GM18861 (cell line): ENCODE results near the gene DDR2.
A peak's percentile ranks its signal among the peaks of the same experiment; 100 is the strongest.

ENCODE experiments used
- ATAC-seq: cut with Tn5 transposase; IDR thresholded peaks from one replicate; pipeline ENCODE4 v1.9.1; 2021; ENCODE audit not compliant: unreplicated experiment

DDR2 gene

GRCh38 chr1:162629077-162629627 is 3.1 kb upstream of the DDR2 start:
- ATAC-seq, result no peak

GRCh38 chr1:162629651-162630050 is 2.6 kb upstream of the DDR2 start:
- ATAC-seq, result no peak

- no peak for ATAC-seq
Observed at GRCh38 chr1:162631546-162632191, 595 bp upstream of the DDR2 start.

- no peak for ATAC-seq
Observed at GRCh38 chr1:162632698-162633080, 425 bp downstream of the DDR2 start.

- peak; percentile 59 for ATAC-seq
Observed at GRCh38 chr1:162633081-162633762, 958 bp downstream of the DDR2 start.

GRCh38 chr1:162635418-162635817 is 3.2 kb downstream of the DDR2 start:
- ATAC-seq, result no peak

- no peak for ATAC-seq
Observed at GRCh38 chr1:162639718-162640117, 7.5 kb downstream of the DDR2 start.

GRCh38 chr1:162641114-162641513 is 8.8 kb downstream of the DDR2 start:
- no peak for ATAC-seq

- ATAC-seq, result no peak
Observed at GRCh38 chr1:162644986-162645314, 12.7 kb downstream of the DDR2 start.

- ATAC-seq, result no peak
Observed at GRCh38 chr1:162645666-162646065, 13.4 kb downstream of the DDR2 start.

GRCh38 chr1:162649583-162649982 is 17.3 kb downstream of the DDR2 start:
- ATAC-seq, result no peak

GRCh38 chr1:162654915-162655620 is 22.8 kb downstream of the DDR2 start:
- no peak for ATAC-seq

GRCh38 chr1:162656266-162656665 is 24.0 kb downstream of the DDR2 start:
- no peak for ATAC-seq

GRCh38 chr1:162660574-162660973 is 28.3 kb downstream of the DDR2 start:
- ATAC-seq, result no peak

GRCh38 chr1:162661336-162661735 is 29.1 kb downstream of the DDR2 start:
- no peak for ATAC-seq

GRCh38 chr1:162662013-162662412 is 29.7 kb downstream of the DDR2 start:
- ATAC-seq, result no peak

- no peak for ATAC-seq
Observed at GRCh38 chr1:162663086-162663485, 30.8 kb downstream of the DDR2 start.

- no peak for ATAC-seq
Observed at GRCh38 chr1:162663589-162664106, 31.4 kb downstream of the DDR2 start.

GRCh38 chr1:162666006-162666645 is 33.9 kb downstream of the DDR2 start:
- ATAC-seq, result no peak

- ATAC-seq, result no peak
Observed at GRCh38 chr1:162667381-162668080, 35.3 kb downstream of the DDR2 start.
